Stimulated activated CD4-positive, alpha-beta T cell treated with anti-CD3 and anti-CD28 coated beads, Interleukin-2, amount 100 ng/mL, for 4 hours (primary cell): ENCODE measurements around the gene LRRFIP1.
"Not testable (repeated sequence)": the region's sequence is repeated elsewhere in the genome, so short reads cannot be mapped to it uniquely, and the experiment has no call there.

Experiments used
- DNase-seq: peaks from one replicate; pipeline ENCODE4 v3.0.0-alpha.2; 2020; ENCODE audit warnings: low read depth

LRRFIP1 gene

DNA sequence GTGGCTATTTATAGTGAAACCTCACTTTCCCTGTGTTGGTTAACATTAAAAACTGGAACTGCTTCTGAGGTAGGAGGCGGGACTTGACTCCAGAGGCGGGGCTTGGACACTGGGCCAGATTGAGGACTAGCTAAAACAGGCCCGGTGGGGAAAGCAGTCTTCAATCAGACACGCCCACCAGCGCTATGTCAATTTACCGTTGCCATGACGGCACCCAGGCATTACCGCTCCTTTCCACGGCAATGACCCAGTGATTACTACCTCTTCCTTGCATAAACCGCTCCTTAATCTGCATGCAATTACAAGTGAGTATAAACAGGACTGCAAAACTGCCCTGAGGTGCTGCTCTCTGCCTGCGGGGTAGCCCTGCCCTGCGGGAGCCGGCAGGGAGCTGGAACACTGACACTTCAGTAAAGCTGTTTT is 35.3 kb downstream of the LRRFIP1 start:
- DNase-seq = peak; percentile 23

DNA sequence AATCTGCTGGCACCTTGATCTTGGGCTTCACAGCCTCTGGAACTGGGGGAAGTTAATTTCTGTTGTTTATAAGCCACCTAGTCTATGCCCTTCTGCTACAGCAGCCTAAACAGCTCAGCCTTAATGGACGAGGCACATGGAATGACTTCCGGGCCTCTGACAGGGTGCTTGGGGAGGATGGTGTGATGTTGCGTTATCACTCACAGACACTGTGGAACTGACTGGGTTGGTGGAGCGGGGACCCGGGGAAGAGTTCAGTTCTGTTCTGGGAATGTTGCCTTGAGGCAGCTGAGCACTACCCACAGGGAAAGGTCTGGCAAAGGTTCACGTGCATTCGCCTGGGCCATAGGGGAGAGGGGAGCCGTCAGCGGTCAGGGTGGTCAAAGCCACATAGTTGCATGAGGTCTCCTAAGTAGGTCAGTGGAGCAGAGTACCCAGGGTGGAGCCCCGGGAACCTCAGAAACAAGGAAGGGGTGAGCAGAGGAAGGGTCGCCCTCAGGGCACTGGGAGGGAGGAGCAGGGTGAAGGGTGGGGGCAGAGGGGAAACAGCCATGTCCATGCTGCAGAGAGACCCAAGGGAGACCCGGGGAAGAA is 36.2 kb downstream of the LRRFIP1 start:
- DNase-seq = no peak

DNA sequence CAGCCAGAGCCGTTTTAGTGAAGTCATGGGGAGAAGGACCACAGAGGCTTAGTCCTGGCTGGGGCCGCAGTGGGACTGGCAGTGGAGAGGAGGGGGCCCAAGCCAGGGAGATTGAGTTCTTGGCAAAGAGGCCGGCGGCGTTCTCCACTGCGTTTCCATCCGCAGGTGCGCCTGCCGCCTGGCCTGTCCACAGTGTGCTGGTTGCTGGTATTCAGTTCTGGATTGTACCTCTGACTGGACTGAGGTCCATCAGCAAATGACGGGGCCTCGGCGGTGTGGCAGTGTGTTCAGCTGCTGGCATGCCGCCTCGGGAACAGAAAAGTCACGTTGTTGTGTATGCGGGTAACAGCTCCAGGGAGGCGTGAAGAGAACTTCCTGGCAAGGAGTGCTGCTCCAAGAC is 36.8 kb downstream of the LRRFIP1 start:
- no peak for DNase-seq

DNA sequence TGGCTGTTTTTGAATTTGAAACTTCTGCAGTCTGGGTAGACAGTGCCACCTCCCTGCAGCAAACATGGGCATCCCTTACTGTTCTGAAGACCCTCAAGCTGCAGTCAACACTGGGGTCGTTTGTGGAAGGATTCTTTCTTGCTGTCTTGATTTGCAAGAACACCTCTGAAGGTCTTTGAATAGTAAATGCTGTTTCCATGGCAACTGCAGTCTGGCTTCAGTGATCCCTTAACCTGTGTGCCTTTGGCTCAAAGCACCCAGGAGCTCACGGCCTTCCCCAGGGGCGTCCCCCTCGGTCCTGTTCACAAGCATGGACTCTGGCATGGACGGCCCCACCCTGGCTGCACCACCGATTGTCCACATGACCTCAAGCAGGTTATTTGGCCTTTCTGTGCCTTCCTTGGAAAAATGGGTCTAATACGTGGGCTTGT is 38.3 kb downstream of the LRRFIP1 start:
- DNase-seq = no peak

DNA sequence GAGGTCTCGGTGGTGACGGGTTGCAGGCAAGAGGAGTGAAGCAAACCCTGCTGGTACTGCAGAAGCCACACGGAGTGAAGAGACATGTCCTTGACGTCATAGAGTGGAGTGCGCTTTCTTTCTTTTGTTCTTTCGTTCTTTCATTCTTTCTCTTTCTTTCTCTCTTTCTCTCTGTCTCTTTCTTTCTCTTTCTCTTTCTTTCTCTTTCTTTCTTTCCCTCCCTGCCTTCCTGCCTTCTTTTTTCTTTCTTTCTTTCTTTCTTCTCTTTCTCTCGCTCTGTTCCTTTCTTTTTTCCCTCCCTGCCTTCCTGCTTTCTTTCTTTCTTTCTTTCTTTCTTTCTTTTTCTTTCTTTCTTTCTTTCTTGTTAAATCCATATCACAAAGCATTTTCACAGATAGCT is 39.2 kb downstream of the LRRFIP1 start:
- no peak for DNase-seq

DNA sequence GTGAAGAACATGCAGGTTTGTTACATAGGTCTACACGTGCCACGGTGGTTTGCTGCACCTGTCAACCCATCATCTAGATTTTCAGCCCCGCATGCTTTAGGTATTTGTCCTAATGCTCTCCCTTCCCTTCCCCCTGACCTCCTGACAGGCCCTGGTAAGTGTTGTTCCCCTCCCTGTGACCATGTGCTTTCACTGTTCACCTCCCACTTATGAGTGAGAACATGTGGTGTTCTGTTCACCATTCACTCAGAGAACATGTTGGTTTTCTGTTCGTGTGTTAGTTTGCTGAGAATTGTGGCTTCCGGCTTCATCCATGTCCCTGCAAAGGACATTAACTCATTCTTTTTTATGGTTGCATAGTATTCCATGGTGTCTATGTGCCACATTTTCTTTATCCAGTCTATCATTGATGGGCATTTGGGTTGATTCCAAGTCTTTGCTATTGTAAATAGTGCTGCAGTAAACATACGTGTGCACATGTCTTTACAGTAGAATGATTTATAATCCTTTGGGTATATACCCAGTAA is 39.7 kb downstream of the LRRFIP1 start:
- not testable (repeated sequence) for DNase-seq

DNA sequence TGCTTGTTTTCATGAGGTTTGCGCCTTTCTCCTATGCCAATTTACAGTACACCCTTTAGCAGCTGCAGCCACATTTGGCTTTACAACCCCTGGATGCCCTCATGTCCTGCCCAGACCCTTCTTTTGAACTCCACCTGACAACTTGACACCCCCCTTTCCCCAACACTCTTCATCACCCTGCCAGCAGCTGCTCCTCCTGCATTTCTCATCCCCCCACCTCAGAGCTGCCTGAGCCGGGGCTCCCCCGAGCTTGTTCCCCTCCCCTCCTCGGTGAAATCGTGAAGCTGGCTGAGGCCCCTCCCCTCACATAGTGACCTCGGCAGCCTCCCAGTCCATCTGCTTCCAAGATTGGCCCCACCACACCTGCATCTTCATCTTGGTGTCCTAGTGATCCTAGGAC is 40.5 kb downstream of the LRRFIP1 start:
- DNase-seq = no peak

DNA sequence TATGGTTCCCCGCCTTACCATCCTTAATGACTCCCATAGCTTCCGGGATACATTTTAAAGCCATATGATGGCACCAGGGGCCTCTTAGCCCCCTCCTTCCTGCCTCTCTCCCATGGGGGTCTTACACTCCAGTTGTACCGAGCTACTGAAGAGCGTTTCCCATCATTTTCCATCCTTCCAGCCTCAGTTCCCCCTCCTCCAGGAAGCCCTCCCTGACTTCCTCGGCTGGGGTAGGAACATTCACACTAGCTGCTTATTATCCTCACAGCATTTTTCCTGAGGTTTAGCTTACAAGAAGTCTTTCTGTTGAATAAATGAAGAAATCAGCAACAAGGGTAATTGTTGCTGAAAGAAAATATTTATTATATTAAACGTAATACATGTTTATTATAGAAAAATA is 41.1 kb downstream of the LRRFIP1 start:
- DNase-seq = no peak

DNA sequence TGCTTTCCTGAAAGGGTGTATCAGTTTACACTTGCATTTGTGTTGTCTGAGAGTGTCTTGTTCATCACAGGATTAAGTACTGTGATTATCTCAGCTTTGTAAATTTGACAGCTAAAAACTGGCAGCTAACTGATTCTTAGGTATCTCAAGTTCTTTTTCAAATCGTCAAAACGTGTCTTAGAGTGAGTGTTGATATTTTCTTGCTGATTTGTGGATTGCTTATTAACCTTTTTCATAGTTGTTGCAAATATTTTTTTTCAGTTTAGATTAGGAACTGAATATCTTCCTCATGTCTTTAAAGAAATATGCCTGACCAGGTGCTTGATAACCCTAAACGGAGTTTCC is 41.9 kb downstream of the LRRFIP1 start:
- DNase-seq = no peak

DNA sequence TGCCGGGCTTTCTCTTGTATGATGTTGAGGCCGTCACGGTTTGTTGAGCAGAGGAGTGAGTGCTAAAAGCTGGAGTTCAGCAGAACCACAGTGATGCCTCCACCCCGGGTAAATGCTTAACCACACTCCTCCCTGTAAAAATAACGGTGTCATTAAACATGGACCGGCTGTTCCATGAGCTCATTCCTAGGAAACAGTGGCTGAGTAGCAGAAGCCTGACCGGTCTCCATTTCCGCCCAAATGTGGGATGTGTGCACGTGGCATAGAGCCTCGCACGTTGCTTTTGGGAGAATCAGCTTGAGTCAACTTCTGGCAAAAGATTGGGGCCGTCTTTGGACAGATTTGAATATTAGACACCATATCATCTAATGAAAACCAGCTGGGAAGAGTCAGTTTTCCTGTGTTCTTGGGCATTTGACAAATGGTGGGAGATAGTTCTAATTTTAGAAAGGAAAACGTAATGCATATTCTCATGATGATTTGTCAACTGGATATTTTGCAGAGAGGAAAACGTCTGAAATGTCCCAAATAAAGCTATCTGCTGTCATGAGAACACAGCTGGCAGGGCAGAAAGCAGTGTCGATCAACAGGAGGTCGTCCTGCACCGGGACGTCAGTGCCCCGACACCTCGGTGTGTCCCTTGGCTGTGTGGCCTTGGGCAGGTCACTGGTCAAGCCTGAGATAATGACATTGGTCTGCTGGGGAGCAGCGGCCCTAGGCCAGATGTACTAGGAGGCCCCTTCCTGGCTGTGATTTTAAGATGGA is 42.4 kb downstream of the LRRFIP1 start:
- no peak for DNase-seq

DNA sequence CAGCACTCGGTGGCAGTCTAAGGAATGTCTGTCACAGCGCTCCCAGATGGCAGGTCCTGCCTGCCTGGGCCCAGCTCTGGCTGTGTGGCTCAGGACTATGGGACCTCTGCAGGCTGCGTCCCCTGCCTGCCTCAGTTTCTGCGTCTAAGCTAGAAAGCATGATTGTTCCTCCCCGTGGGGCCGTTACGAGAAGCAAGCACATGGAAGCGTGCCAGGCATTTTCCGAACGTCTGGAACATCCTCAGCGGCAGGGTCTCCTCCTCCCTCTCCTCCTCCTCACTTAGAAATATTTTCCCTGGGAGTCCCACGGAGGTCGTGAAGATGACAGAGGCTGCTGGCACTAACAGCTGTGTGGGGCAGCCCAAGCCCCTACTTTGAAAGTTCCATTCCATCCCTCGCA is 43.3 kb downstream of the LRRFIP1 start:
- DNase-seq = no peak

DNA sequence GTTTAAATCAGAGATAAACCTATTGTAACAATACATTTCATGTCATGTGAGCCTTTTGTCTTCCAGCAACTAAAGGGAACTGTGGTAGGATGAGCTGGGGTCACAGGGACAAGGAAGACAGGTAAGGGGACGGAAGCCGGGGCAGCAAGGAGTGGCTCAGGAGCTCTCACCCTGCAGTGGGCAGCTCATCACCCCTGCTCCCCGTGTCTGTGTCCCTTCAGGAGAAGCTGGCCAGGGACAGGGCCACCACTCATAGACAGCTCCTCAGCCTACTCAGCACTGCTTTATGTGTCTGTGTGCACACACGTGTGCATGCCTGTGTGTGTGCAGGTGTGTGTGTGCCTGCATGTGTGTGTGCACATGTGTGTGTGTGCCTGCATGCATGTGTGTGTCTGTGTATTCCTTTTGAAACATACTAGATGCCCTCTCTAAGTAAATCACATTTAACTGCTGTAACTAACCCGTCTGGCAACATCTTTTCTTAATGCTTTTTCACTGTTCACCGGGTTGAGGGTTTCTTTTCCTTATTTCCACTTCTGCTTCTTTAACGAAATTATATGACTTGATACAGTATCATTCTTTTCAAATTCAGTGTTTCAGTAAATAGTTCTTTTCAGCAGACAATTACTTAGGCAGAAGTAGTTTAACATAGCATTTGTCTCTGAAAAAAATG is 44.2 kb downstream of the LRRFIP1 start:
- DNase-seq = no peak

DNA sequence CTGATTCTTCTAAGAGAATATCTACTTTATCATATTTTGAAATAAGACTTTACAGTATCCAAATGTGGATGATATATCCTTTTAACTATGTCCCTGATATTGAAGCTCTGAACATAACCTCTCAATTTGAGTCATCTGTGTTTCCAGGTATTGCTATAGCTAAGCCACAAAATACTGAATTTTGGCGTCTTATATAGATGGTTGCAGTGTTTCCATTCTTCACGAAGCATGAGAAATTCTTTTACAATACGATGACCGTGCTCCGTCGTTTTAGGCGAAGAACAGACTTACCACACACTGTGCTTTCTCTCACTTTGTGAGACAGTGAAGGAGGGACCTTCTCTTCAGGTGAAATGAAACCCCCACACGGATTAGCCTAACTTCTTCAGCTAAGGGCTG is 45.3 kb downstream of the LRRFIP1 start:
- no peak for DNase-seq

DNA sequence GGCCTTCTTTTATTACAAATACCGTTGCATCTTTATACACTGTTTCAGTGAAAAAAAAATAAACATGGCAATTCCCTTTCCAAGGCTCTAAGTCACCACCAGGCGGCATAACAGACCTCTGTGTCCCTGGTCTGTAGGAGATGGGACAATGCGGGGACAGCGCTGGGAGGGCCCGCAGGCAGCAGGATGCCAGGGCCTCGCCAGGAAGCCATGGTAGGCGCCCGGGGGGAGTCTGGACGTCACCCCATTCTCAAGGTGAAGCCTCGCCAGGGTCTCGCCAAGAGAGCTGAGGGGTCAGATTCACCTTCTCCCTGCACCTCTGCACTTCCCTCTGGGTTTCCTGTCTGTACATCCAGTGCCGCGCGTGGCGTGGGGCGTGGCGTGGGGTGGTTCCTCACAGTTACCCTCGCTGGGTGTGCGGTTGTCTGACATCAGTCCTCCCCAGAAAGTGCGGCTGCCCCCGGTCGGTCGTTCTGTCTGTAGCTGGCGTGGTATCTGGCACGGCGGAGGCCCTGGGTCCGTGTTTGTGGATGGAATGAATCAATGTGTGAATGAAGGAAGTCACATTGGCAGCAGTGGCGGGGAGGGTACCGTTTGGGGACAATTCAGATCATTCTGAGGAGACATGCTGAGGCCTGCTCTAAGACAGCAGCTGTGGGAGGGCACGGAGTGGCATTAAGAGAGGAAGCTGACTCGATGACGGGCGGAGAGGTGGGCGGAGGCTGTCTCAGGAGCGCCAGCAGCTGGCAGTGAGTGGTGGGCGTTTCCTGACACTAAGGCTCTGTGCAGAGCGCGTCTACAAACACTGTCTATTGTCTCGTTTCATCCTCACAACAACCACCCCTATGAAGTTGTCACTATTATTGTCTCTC is 46.0 kb downstream of the LRRFIP1 start:
- peak; percentile 97 for DNase-seq

DNA sequence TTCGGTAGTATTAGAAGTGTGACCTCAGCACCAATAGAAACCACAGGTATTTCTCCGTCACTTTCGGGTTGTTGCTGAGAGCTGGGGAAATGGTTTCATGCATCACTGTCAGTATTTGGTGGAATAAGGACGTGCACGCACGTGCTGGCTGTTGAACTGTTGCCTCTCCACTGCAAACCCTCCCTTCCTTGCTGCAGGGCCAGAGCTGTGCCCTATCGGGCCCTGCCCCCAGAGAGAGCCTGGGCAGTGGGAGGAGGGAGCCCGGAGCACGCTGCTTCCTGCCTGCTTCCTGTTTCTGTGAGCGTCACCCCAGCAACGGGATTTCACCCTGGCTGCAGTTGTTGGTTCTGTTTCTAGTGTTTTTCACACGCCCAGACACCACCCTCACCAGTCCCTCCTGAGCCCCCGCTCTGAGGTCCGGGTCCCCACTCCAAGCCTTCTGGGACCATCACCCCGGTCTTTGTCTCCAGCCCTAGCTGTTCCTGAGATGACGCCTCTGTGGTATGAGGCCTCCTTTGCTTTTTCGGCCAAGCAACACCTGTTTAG is 47.4 kb downstream of the LRRFIP1 start:
- DNase-seq = peak; percentile 60

DNA sequence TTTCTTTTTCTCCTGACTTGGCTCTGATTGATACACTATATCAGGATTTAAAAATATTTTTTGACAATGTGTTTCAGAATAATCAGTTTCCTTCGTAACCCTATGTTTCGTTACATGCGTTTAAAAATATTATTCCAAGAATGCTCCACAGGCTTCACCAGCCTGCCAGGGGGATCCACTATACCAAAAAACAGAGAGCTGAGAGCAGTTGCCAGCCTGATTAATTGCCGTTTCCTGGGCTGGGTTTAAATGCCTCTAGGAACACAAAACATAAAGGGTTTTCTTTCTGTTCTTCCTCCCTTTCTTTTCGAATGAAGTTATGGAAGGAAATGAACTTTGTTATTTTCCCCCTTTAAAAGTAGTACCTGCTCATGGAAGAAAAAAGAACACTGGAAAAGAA is 47.9 kb downstream of the LRRFIP1 start:
- DNase-seq = no peak

DNA sequence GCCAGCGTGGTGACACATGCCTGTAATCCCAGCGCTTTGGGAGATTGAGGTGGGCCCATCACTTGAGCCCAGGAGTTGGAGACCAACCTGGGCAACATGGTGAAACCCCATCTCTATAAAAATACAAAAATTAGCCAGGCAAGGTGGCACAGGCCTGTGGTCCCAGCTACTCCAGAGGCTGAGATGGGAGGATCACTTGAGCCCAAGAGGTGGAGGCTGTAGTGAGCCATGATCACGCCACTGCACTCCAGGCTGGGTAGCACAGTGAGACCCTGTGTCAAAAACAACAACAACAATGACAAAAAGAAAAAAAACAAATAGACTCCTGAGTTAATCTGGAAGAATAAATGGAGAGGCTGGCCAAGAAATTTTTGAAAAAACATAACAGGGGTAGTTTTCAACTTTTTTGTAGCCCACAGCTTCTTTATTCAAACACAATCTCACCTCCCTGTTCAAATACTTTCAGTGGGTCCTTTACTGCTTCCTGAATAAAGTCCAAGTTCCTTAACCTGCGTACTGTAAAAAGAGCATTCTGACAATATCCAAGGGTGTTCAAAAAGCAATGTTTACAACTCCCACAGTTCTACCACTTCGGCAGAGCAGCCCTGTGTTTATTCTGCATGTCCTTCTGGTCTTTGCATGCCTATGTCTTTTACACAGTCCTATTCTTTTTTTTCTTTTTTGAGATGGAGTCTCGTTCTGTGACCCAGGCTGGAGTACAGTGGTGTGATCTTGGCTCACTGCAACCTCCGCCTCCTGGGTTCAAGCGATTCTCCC is 53.5 kb downstream of the LRRFIP1 start:
- DNase-seq = no peak

DNA sequence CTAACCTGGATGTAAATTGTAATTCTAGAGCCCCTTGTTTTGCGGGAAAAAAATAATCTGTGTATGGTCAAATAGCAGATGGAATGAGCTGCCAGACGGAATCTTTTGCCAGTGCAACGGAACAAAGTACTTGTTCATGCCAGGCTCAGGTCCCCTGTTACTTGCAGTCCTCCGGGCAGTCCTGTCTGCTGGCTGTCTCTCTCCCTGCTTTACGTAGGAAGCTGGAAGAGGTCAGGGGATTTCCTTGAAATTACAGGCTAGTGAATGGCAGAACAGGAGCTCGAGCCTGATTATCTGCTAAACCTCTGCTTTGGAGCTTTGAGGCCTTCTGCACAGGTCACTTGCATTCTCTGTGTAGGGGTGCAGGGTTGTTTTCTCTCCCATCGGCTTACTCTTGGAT is 54.8 kb downstream of the LRRFIP1 start:
- DNase-seq = no peak

DNA sequence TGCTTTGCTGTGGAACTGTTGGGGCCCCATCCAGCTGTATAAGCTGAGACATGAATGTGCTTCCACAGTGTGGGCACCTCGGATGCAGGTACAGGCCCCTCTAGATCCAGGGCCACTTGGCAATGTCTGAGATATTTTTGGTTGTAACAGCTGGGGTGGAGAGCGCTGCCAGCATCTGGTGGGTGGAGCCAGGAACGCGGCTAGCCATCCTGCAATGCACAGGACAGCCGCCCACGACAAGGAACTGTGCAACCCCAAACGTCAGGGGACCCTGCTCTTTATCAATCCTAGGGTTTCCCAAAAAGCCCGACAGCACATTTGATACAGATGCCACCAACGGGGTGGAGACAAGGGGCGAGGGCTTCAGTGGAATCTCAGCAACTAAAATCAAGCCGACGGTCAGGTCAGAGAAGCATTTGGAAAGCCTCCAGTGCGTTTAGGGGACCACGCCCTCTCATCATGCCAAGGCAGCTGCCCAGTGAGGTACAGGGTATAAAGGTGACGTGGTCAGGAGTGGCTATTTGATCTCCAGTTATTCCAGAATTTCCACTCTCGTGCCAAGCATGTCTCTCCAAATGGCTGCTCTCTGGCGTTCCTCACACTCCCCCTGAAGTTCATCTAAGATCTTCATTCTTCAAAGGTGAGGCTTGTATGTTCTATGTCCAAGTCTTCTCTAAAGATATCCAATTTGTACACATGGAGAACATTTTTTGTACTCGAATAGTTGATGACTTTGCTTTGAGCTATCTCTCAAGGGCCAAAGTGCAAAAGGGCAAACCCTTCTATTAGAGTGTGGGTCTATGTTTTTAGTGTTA is 55.7 kb downstream of the LRRFIP1 start:
- no peak for DNase-seq

DNA sequence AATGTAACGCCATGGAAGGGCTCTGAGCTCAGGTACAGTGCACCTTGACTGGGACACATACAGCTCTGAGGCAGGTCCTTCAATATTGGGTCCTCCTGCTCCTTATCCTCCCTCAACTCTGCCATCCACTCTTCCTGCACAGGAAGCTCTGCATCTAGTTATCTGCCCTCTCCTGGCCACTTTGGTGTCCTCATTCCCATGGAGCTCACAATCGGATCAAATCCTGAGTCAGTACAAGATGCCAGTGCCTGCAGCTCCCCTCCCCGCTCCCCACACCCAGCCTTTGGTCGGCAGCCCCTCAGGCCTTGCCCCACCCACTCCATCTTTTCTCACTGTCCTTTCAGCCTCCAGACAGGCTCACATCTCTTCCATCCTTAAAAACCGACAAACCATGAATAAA is 58.0 kb downstream of the LRRFIP1 start:
- DNase-seq = no peak
